Large intestine (tissue), 12 donors: ENCODE data around the gene GALNT5. TPM values are rescaled to one million over a fixed set of nuclear protein-coding genes. Genes with fewer than 3 reads are reported as not detected.
"Not testable (repeated sequence)": the region's sequence is repeated elsewhere in the genome, so short reads cannot be mapped to it uniquely, and the experiment has no call there.

Experiments used
- DNase-seq, 2 donors: peaks; one replicate each; pipeline versions ENCODE4 v3.0.0 to v3.0.0-alpha.2; 2013
- H3K27ac ChIP-seq: one replicate; pipeline ENCODE4 v1.5.1; 2013; ENCODE audit warnings: low read length
- H3K27me3 ChIP-seq: 2 replicates; pipeline ENCODE4 v1.6.1; 2013; ENCODE audit warnings: low read length; ENCODE audit not compliant: control insufficient read depth, insufficient read depth
- H3K36me3 ChIP-seq: 2 replicates; pipeline ENCODE4 v1.6.1; 2013; ENCODE audit warnings: low read length; ENCODE audit not compliant: control insufficient read depth, insufficient read depth
- H3K4me1 ChIP-seq: one replicate; pipeline ENCODE4 v1.6.1; 2013; ENCODE audit warnings: low read length; ENCODE audit not compliant: control insufficient read depth, insufficient read depth
- H3K4me3 ChIP-seq: one replicate; pipeline ENCODE4 v1.5.1; 2013; ENCODE audit warnings: low read length
- H3K9me3 ChIP-seq: one replicate; pipeline ENCODE4 v1.6.1; 2013; ENCODE audit warnings: mild to moderate bottlenecking, low read depth, low read length, moderate library complexity; ENCODE audit not compliant: control insufficient read depth
- WGBS: methylation state at CpG from one replicate; pipeline ENCODE4 v1.1.5; 2013; ENCODE audit warnings: low lambda C conversion rate; ENCODE audit not compliant: insufficient coverage; 5-methylcytosine and 5-hydroxymethylcytosine counted together
- long read RNA-seq, 11 donors: transcript quantifications; one replicate each; lab custom pipeline, GENCODE V29; 2026
- polyA plus RNA-seq: library from polyadenylated mRNA; unstranded; fragments of 120-200 nt; gene quantifications from one replicate; pipeline ENCODE4 v1.2.1, GENCODE V29; 2013

Gene GALNT5, protein sequence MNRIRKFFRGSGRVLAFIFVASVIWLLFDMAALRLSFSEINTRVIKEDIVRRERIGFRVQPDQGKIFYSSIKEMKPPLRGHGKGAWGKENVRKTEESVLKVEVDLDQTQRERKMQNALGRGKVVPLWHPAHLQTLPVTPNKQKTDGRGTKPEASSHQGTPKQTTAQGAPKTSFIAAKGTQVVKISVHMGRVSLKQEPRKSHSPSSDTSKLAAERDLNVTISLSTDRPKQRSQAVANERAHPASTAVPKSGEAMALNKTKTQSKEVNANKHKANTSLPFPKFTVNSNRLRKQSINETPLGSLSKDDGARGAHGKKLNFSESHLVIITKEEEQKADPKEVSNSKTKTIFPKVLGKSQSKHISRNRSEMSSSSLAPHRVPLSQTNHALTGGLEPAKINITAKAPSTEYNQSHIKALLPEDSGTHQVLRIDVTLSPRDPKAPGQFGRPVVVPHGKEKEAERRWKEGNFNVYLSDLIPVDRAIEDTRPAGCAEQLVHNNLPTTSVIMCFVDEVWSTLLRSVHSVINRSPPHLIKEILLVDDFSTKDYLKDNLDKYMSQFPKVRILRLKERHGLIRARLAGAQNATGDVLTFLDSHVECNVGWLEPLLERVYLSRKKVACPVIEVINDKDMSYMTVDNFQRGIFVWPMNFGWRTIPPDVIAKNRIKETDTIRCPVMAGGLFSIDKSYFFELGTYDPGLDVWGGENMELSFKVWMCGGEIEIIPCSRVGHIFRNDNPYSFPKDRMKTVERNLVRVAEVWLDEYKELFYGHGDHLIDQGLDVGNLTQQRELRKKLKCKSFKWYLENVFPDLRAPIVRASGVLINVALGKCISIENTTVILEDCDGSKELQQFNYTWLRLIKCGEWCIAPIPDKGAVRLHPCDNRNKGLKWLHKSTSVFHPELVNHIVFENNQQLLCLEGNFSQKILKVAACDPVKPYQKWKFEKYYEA
- polyA plus RNA-seq, result 14.3 TPM
- long read RNA-seq, donor 1, full-length matches to known transcripts, result 2 of 2 reads
- long read RNA-seq, donor 1, partial matches to known transcripts, result 0 of 2 reads
- long read RNA-seq, donor 1, other reads (novel, unspliced or antisense), result 0 of 2 reads
- long read RNA-seq, donor 2, full-length matches to known transcripts, result 2 of 2 reads
- long read RNA-seq, donor 2, partial matches to known transcripts, result 0 of 2 reads
- long read RNA-seq, donor 2, other reads (novel, unspliced or antisense), result 0 of 2 reads
- long read RNA-seq, donor 3, result 0 reads
- long read RNA-seq, donor 4, result 0 reads
- long read RNA-seq, donor 5, full-length matches to known transcripts, result 2 of 2 reads
- long read RNA-seq, donor 5, partial matches to known transcripts, result 0 of 2 reads
- long read RNA-seq, donor 5, other reads (novel, unspliced or antisense), result 0 of 2 reads
- long read RNA-seq, donor 6, full-length matches to known transcripts, result 2 of 2 reads
- long read RNA-seq, donor 6, partial matches to known transcripts, result 0 of 2 reads
- long read RNA-seq, donor 6, other reads (novel, unspliced or antisense), result 0 of 2 reads
- long read RNA-seq, donor 7, full-length matches to known transcripts, result 2 of 2 reads
- long read RNA-seq, donor 7, partial matches to known transcripts, result 0 of 2 reads
- long read RNA-seq, donor 7, other reads (novel, unspliced or antisense), result 0 of 2 reads
- long read RNA-seq, donor 8, full-length matches to known transcripts, result 7 of 7 reads
- long read RNA-seq, donor 8, partial matches to known transcripts, result 0 of 7 reads
- long read RNA-seq, donor 8, other reads (novel, unspliced or antisense), result 0 of 7 reads
- long read RNA-seq, donor 9, result 0 reads
- long read RNA-seq, donor 10, full-length matches to known transcripts, result 1 of 1 reads
- long read RNA-seq, donor 10, partial matches to known transcripts, result 0 of 1 reads
- long read RNA-seq, donor 10, other reads (novel, unspliced or antisense), result 0 of 1 reads
- long read RNA-seq, donor 11, full-length matches to known transcripts, result 2 of 2 reads
- long read RNA-seq, donor 11, partial matches to known transcripts, result 0 of 2 reads
- long read RNA-seq, donor 11, other reads (novel, unspliced or antisense), result 0 of 2 reads

DNA sequence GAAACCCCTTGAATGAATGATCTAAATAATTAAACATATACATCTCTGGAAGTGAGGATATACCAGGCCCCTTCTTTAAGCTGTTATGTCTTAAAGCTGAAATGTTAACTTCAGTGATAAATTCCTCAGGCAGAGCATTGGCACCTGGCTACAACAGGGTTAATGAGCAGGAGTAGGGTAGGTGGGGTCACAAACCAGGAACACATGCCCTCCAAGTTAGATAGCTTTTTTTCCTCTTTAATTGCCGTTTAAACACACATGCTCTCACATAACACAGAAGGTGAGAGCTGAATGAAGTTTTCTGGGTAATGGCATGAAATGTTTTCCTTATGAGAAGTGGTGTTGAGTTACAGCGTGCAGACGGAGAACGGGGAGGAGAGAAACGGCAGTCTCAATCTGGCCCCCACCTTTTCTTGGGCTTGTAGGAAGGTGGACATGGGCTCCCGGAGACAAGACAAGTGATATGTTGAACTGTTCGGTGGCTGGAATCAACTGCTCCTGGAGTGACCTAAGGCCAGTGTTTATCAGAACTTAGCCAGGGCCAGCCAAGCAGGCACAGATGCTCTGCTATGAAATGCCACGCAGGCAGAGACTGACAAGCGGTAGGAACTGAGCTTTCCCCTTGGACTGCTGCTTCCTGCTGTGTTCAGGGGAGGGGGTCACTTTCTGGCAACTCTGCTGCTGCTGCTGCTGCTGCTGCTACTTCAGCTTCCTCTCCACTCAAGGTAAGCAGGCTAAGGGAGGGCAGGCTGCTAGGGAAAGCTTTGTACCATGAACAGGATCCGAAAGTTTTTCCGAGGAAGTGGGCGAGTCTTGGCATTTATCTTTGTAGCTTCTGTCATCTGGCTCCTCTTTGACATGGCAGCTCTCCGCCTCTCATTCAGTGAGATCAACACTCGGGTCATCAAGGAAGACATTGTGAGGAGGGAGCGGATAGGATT is at the start of gene GALNT5:
Gene GALNT5 (plus strand): TSS at position 394 of the 941 bp plus-strand sequence. CDS start 378 bp downstream, at position 772.
- Histone ChIP-seq H3K4me3 (peak within 1 kb of the TSS; percentile 56), H3K27ac (peak within 1 kb of the TSS; percentile 87), H3K27me3 (no peaks in the 10 kb centered on the region), H3K4me1 (peaks cover 27% of the 10 kb centered on the region), H3K36me3 (no peaks in the 10 kb centered on the region), H3K9me3 (no peaks in the 10 kb centered on the region)
- peak in 1 of 2 donors; percentile 76 for DNase-seq
- 13% methylated on average over 4 of the region's 15 CpGs for WGBS

- Histone ChIP-seq H3K27me3 (no peaks in the 10 kb centered on the region), H3K4me1 (no peaks in the 10 kb centered on the region), H3K9me3 (no peaks in the 10 kb centered on the region), H3K4me3 (no peak overlapping the region), H3K36me3 (no peaks in the 10 kb centered on the region), H3K27ac (no peak overlapping the region)
- DNase-seq, result no peak
These were observed 41.1 kb upstream of the GALNT5 start for GRCh38 chr2:157216286-157216965.

- no peak for DNase-seq
- no CpG with 5 or more reads among the region's 2 CpGs for WGBS
- Histone ChIP-seq H3K4me1 (no peaks in the 10 kb centered on the region), H3K36me3 (no peaks in the 10 kb centered on the region), H3K27ac (no peak overlapping the region), H3K27me3 (no peaks in the 10 kb centered on the region), H3K4me3 (no peak overlapping the region), H3K9me3 (no peaks in the 10 kb centered on the region)
These were observed 40.1 kb upstream of the GALNT5 start for GRCh38 chr2:157217409-157217808.

GRCh38 chr2:157218911-157219310 is 38.6 kb upstream of the GALNT5 start:
- Histone ChIP-seq H3K27me3 (no peaks in the 10 kb centered on the region), H3K27ac (no peak overlapping the region), H3K4me1 (no peaks in the 10 kb centered on the region), H3K9me3 (no peaks in the 10 kb centered on the region), H3K4me3 (no peak overlapping the region), H3K36me3 (no peaks in the 10 kb centered on the region)
- no peak for DNase-seq
- WGBS, result no CpG with 5 or more reads among the region's 2 CpGs

GRCh38 chr2:157220502-157220901 is 37.0 kb upstream of the GALNT5 start:
- Histone ChIP-seq H3K36me3 (no peaks in the 10 kb centered on the region), H3K27me3 (no peaks in the 10 kb centered on the region), H3K4me1 (no peaks in the 10 kb centered on the region), H3K27ac (no peak overlapping the region), H3K9me3 (no peaks in the 10 kb centered on the region), H3K4me3 (no peak overlapping the region)
- no peak for DNase-seq
- WGBS, result no CpG with 5 or more reads among the region's 1 CpG

GRCh38 chr2:157221394-157221988 is 36.0 kb upstream of the GALNT5 start:
- Histone ChIP-seq H3K4me1 (no peaks in the 10 kb centered on the region), H3K9me3 (no peaks in the 10 kb centered on the region), H3K4me3 (no peak overlapping the region), H3K36me3 (no peaks in the 10 kb centered on the region), H3K27me3 (no peaks in the 10 kb centered on the region), H3K27ac (no peak overlapping the region)
- no CpG with 5 or more reads among the region's 2 CpGs for WGBS
- no peak for DNase-seq

DNA sequence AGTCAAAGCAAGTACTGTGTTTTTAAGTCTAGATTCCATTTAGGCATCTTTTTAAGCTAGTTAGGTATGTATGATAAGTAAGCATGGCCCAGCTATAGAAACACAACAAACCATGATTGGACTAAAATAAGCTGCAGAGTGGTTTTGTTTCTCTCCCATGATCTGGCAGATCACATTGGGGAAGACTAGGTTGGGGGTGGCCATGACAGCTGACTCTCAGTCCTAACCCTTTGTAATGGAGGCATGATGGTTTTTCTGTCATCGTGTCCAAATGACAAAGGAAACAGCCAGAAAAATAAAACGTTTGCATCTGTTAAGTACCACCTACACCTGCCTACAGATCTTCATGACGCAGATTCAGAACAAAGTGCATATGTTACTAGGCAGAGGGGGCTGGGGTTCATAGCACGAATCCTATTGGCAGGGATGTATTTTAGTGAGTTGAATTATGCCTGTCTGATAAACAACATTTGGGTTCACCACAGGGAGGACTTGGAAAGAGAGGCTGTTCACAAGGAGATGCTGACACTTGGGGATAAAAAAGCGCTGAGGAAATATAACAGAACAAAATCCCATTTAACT is 33.8 kb upstream of the GALNT5 start:
- Histone ChIP-seq H3K9me3 (no peaks in the 10 kb centered on the region), H3K27ac (no peak overlapping the region), H3K27me3 (no peaks in the 10 kb centered on the region), H3K4me1 (no peaks in the 10 kb centered on the region), H3K36me3 (no peaks in the 10 kb centered on the region), H3K4me3 (no peak overlapping the region)
- 100% methylated on average over 3 of the region's 5 CpGs for WGBS
- DNase-seq, result no peak

DNA sequence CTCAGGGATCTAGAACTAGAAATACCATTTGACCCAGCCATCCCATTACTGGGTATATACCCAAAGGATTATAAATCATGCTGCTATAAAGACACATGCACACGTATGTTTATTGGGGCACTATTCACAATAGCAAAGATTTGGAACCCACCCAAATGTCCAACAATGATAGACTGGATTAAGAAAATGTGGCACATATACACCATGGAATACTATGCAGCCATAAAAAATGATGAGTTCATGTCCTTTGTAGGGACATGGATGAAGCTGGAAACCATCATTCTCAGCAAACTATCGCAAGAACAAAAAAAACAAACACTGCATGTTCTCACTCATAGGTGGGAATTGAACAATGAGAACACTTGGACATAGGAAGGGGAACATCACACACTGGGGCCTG is 33.1 kb upstream of the GALNT5 start:
- H3K4me3 ChIP-seq, DNase-seq, H3K9me3 ChIP-seq, H3K4me1 ChIP-seq, H3K27ac ChIP-seq, H3K27me3 ChIP-seq, H3K36me3 ChIP-seq: not testable (repeated sequence)
- no CpG with 5 or more reads among the region's 2 CpGs for WGBS
